HG03097 (cell line): ENCODE data around the gene CALHM6.
"Not testable (repeated sequence)": the region's sequence is repeated elsewhere in the genome, so short reads cannot be mapped to it uniquely, and the experiment has no call there.

ENCODE experiments used
- ATAC-seq: cut with Tn5 transposase; IDR thresholded peaks from one replicate; pipeline ENCODE4 v1.9.1; 2021; ENCODE audit not compliant: unreplicated experiment, low FRiP score

The CALHM6 gene

DNA sequence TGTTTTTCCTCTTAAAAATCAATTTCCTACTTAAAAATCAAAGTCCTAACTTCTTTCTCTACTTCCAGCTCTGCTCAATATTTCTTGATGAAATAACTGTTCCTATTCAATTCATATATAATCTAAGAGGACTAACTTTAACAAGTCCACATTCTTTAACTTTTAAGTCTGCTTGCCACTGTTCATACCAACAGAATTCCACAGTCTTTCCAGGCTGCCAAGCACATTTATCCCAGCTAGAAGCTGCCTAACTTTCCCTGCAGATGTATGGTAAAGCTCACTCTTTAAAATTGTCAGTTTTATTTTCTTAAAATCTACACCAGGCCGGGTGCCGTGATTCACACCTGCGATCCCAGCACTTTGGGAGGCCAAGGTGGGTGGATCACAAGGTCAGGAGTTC is 11.5 kb downstream of the CALHM6 start:
- no peak for ATAC-seq

DNA sequence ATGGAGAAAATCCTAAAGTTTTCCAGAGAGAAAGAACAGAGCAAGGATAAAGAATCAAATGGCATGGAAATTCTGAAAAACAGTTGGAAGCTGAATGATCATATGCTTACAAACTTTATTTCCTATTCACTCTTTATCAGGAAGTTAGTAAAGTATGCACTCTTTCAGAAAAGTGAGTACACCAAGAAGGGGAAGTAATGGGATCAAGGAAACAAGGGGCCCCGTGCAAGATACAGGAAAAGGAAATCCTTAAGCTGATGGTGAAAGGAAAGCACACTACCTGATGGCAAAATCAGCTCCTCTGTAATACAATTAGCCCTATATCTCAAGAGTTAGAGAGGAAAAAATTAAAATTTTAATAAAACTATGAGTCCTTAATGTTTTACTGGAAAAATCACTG is 14.0 kb downstream of the CALHM6 start:
- ATAC-seq: no peak

DNA sequence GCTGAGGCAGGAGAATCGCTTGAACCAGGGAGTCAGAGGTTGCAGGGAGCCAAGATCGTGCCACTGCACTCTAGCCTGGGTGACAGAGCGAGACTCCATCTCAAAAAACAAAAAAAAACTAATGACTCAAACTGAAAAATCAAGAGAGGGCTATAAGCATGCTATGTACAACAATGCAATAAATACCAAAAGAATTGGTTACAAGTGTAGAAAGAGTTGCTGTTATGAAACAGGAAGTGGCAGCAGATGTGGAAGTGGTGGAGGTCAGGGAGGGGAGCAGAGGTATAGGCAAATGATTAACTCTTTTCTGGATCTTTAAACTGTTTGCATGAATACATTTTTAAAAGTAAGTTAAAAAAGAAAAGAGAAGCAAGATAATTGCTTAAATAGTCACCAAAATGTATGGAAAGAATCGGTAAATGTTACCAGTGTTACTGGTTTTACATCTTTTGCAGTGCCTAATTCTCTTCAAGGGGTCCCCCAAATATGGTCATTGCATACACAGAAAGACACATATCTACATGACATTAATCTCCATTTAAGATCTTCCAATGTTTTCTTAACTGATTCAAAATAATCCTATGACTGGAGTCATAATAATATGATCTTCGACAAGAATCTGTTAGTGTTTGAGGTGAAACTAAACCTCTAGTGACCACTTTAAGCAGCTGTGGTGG is 15.0 kb downstream of the CALHM6 start:
- ATAC-seq: peak; percentile 100

DNA sequence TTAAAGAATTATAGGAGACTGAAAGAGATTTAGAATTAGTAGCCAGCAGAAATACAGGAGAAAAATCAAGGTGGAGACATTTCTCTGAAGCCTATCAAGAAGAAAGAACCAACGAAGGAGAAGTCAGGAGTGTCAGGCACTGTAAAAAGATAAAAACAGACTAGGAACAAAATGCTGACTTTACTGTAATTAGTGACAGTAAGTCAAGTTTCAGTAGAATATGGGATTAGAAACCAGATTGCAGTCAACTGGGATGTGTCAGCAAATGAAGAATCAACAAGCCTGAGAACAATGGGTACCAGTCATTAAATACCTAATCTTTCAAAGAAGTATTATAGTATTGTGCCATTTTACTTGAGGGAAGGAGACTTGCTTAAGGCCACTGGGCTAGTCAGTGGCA is 21.6 kb downstream of the CALHM6 start:
- ATAC-seq: no peak

DNA sequence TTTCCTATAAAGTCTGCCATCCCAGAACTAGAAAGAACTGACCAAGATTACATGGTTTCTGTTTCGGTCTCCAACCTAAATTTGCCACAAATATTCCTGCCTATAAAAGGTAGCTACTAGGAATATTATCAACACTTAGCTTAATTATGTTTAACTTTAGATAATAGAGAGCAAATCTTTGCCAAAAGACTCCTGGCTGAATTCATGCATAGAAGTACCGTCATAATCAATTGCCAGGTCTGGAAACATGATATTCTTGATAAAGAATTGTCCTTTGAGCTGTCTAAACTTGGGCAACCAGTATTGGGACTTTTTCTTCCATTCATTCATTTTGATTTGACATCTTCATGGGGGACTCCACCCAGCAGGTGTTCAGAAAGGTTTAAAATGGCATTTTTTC is 22.4 kb downstream of the CALHM6 start:
- ATAC-seq: no peak

DNA sequence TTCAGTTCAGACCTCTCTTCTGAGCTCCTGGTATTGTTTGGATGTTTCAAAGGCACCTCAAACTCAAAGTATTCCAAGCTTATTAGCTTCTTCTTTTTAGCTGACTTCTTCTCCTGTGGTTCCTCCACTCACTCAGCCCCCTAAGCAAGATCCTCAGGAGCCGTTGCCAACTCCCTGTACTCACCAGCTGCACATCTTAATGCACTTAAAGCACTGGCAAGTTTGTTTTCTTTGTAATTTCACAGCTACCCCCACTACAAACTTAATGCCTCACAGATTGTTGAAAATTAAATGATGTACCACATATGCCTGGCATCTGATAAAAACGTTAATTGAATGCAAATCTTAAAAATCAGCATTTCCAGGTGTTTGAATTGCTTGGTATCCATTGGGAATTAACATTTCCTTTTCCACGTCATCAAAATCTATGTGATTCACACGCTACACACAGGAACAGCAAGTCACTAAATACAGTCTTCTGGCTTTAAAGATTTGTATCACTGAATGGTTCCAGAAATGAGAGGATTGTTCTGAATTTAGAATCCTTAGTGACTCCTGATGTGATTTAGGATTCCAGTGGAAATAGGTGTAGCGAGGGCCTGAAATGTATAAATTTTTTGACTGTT is 24.5 kb downstream of the CALHM6 start:
- ATAC-seq: no peak

DNA sequence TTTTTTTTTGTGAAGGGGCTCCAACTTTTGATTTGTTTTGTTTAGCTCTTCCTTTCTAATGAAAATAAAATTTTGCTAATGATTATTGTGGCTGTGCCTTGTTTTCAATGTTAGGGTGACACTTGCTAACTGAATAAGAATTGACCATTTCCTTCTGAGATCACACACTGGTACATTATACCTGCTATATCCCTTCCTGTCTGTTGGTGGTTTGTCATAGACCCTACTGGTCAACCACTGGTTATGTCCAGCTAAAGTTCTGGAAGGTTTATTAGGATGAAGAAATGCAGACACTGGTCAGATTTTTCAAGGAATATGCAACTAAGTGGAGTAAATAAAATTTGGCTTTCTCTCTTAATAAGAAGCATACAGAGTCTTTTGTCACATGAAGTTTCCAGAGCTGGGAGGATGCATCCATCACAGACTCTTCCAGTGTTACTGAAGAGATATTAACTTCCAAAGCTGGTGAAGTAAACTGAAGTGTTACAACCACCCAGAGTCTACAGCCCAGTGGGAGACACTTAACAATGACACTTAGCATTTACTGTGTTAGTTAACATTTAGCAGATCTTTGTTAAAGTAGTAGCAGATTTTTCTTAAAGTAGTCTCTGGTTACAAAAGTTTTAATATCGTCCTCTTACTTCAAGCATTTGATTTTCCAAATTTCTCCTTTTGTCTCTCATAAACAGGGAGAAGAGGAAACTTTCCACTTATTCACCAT is 30.6 kb downstream of the CALHM6 start:
- no peak for ATAC-seq

DNA sequence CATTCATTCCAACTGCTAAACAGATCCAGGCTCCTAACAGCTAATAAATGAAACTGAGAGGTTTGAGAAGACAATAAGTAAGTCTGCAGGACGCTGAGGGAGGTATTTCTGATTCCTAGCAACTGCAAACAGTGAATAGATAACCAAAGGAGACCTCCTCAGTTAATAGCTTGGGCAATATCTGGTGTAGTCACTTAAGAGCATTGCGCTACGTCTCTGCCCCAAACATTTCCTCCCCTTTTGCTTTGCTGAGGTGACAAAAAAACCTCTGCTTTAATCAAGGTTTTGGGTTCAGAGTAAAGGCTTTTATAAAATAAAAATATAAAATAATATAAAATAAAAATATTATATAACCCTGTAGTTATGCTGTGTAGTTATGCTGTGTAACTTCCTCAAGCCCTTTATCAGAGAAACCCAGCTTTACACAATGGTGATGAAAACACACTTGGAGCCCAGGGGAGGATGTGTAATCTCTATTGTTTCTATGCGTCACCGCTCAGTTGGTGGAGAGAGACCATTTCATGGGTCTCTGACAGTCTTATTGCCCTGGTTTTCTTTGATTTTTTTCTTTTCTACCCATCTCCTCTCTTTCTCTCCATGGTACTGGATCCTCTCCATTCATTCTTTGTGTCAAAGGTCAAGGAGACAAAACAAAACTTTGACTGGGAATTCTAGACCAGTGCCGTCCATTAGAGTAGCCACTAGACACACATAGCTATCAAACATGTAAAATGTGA is 31.3 kb downstream of the CALHM6 start:
- ATAC-seq: no peak

DNA sequence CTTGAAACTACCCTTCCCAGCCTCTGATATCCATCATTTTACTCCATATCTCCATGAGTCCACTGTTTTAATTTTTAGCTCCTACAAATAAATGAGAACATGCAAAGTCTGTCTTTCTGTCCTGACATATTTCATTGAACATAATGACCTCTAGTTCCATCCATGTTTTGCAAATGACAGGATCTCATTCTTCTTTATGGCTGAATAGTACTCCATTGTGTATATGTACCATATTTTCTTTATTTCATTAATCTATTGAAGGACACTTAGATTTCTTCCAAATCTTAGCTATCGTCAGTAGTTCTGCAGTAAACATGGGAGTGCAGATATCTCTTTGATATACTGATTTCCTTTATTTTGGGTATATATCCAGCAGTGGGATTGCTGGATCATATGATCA is 34.0 kb downstream of the CALHM6 start:
- not testable (repeated sequence) for ATAC-seq

DNA sequence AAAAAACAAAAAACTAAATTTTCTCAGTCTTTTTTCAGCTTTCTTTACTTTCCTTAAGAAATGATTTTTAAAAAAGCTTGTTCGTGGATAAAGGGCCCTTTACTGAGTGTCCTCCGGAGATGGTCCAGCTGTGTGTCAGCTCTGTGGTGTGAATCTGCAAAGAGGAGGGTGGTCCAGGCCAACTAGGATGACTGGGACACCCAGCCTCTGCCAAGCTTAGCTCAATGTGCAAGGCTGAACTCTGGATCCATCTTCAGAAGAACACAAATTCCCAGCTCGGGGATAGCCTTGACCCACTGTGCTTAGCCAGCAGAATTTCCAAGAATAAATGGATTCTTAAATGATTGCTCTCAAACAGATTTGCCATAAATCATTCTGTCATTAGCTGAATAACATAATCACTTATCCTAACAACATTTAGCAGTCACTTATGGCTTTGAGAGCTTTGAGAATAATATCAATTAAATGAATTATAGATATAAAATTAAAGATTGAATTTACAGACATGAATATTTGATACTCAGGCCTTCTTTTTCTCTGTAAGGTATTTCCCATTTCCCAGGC is 36.0 kb downstream of the CALHM6 start:
- no peak for ATAC-seq

DNA sequence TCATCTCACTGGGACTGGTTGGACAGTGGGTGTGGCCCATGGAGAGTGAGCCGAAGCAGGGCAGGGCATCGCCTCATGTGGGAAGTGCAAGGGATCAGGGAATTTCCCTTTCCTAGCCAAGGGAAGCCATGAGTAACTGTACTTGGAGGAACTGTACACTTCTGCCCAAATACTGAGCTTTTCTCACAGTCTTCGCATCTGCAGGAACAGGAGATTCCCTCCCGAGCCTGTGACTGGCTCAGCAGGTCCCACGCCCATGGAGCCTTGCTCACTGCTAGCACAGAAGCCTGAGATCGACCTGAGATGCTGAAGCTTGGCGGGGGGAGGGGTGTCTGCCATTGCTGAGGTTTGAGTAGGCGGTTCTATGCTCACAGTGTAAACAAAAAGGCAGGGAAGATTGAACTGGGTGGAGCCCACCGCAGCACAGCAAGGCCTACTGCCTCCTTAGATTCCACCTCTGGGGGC is 39.8 kb downstream of the CALHM6 start:
- ATAC-seq: no peak

DNA sequence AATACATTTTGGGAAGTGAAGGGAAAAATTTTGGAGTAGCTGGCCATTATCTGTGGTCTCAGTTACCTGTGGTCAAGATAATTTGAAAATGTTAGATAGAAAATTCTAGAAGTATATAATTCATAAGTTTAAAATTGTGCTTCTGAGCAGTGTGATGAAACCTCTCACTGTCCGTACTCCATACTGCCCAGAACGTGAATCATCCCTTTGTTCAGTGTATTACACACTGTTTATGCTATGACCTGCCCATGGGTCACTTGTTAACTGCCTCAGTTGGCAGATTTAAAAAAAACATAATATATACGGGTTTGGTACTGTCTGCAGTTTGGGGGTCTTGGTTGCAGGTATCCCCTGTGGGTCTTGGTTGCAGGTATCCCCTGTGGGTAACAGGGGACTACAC is 46.1 kb downstream of the CALHM6 start:
- no peak for ATAC-seq

DNA sequence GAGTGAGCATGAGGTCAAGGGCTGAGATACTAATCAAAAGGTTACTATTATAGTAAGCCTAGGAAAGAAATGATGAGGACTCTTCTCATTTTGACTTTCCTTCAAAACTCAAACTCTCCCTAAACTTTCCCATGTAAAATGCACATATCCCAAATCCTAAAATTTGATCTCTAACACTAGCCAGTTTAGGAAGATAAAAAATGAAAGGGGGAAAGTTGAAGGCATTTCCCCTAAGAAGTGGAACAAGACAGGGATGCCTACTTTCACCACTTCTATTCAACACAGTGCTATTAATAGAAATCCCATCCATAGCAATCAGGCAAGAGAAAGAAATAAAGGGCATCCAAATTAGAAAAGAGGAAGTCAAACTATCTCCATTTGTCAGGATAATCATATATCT is 47.4 kb downstream of the CALHM6 start:
- no peak for ATAC-seq

DNA sequence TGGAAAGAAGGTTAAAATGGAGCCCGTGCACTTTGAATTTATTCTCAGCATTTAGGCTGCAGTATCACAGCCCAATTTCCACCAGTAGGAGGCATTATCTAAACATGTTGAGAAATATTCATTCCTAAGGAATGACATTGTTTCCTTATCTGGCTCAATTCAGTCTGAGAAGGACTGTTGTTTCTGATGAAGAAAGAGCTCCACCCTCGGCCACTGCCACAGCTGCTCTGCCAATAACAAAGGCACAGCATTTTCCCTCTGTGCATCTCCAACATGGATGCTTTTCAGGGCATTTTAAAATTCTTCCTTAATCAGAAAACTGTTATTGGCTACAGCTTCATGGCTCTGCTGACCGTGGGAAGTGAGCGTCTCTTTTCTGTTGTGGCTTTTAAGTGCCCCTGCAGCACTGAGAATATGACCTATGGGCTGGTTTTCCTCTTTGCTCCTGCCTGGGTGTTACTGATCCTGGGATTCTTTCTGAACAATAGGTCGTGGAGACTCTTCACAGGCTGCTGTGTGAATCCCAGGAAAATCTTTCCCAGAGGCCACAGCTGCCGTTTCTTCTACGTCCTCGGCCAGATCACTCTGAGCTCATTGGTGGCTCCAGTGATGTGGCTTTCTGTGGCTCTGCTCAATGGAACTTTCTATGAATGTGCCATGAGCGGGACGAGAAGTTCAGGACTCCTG is 50.4 kb downstream of the CALHM6 start, which contains the start of gene CALHM5:
Gene CALHM5, plus strand, starts transcription at position 216 of the 687 bp plus-strand sequence. Its CDS starts 58 bp downstream, at position 274.
- no peak for ATAC-seq

DNA sequence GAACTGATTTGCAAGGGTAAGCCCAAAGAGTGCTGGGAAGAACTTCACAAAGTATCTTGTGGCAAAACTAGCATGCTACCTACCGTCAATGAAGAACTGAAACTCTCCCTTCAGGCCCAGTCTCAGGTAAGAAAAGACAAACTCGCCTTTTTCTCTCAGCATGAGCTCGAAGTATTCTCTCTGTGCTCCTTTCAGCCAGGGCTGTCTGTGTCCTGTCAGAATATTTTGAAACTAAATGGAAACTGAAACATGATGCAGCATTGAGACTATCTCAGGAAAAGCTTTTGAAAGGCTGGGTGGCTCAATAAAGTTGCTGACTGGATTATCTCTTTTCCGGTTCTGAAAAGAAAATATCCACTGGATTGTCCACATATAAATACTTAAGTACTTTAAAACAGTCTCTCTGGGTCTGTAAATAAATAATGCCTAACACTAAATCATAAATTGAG is 51.0 kb downstream of the CALHM6 start:
- ATAC-seq: peak; percentile 76

DNA sequence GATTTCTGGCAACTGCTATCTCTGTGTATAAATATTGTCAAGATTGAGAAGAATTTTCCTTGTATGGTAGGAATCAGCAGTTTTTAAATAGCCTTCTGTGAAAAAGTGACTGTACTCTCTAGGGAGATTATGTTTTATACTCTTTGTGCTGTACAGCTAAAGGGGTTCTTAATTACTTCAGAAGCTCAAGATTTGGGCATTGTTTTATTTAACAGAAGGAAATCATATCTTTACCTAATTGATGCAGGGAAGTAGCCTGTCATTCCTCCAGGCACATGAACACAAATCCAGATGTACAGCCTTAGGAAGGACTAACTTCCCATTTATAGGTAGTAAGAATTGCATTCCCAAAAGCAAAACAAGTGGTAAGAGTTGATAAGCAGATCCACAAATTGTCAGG is 51.6 kb downstream of the CALHM6 start:
- no peak for ATAC-seq
